Natural killer cell treated with Interleukin-12 subunit alpha and Interleukin-12 subunit beta and Interleukin-15 and Interleukin-18, amount 100 ng/mL, for 72 hours (primary cell): ENCODE measurements around the gene SCARB1. TPM values are rescaled to one million over a fixed set of nuclear protein-coding genes. Genes with fewer than 3 reads are reported as not detected.

Experiments
- ATAC-seq, 2 donors: fragments of 150-1000 bp; cut with Tn5 transposase in 1 of 2; sonication (Bioruptor Pico), chemical (Tn5 transposase) in 1 of 2; 2 replicates each; pipeline ENCODE4 v1.10.0; 2021
- DNase-seq: peaks from one replicate; pipeline ENCODE4 v3.0.0; 2022; ENCODE audit warnings: low spot score
- H3K27ac Mint-ChIP-seq, 2 donors: 1 replicate in 1 of 2; 2 replicates in 1 of 2; pipeline ENCODE4 v1.8.0; 2022; ENCODE audit warnings: mixed read lengths in 2 of 2, mild to moderate bottlenecking in 1 of 2, moderate library complexity in 1 of 2
- H3K27me3 Mint-ChIP-seq, 2 donors: 1 replicate in 1 of 2; 2 replicates in 1 of 2; pipeline ENCODE4 v1.8.0; 2022; ENCODE audit warnings: mixed read lengths in 2 of 2
- H3K36me3 Mint-ChIP-seq: one replicate; pipeline ENCODE4 v1.8.0; 2022; ENCODE audit warnings: mixed read lengths
- H3K4me1 Mint-ChIP-seq, 2 donors: 1 replicate in 1 of 2; 2 replicates in 1 of 2; pipeline ENCODE4 v1.8.0; 2022; ENCODE audit warnings: low read depth in 2 of 2, mixed read lengths in 2 of 2, mild to moderate bottlenecking in 1 of 2
- H3K4me3 Mint-ChIP-seq: one replicate; pipeline ENCODE4 v1.8.0; 2022; ENCODE audit warnings: mixed read lengths
- H3K9me3 Mint-ChIP-seq: 2 replicates; pipeline ENCODE4 v1.8.0; 2022; ENCODE audit warnings: mixed read lengths
- total RNA-seq, 2 donors: library from RNA; stranded (reverse); gene quantifications; one replicate each; pipeline ENCODE4 v1.2.3, GENCODE V29; 2022

Gene SCARB1
- total RNA-seq, 2 donors from 2014 or later, result 10.0 to 45.6 TPM

DNA sequence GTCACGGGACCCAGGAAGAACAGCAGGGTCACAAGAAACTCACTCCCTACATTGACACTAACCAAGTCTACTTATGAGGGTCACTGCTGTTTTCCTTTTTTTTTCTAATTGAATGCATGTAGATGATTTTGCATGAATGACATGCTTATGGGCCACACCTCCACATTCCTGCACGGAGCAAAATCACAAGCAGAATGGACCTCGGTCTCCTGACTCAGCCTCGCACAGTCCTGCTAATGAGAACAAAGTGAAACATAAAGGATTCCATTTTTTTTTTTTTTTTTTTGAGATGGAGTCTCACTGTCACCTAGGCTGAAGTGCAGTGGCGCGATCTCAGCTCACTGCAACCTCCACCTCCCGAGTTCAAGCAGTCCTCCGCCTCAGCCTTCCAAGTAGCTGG is 12.3 kb downstream of the SCARB1 start:
- H3K27me3 Mint-ChIP-seq, result peaks cover 0 to 3% of the 10 kb centered on the region in 2 donors
- no peak overlapping the region for H3K27ac Mint-ChIP-seq
- DNase-seq, result no peak
- ATAC-seq, result no peak
- H3K4me1 Mint-ChIP-seq, result peaks cover 18 to 36% of the 10 kb centered on the region in 2 donors
- no peaks in the 10 kb centered on the region for H3K36me3 Mint-ChIP-seq
- H3K4me3 Mint-ChIP-seq, result no peak overlapping the region
- no peaks in the 10 kb centered on the region for H3K9me3 Mint-ChIP-seq

DNA sequence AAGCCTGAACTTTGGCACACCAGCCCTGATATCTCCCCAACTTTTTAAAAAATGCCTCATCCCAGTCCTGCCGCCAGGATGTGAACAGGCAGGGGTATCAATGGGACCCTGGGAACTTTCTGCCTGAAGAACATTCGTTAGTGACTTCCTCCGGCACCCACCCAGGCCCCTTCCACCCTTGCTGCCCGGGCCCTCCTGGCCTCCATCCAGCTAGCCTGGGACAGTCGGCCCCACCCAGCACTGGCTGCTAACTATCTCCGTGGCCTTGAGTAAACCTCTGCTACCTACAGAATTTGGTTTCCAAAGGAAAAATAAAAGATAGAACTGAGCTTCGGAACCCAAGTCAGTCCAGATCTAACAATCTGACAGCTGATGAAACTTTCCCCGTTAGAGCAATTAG is 14.3 kb downstream of the SCARB1 start:
- H3K27ac Mint-ChIP-seq, result no peak overlapping the region
- H3K36me3 Mint-ChIP-seq, result no peaks in the 10 kb centered on the region

DNA sequence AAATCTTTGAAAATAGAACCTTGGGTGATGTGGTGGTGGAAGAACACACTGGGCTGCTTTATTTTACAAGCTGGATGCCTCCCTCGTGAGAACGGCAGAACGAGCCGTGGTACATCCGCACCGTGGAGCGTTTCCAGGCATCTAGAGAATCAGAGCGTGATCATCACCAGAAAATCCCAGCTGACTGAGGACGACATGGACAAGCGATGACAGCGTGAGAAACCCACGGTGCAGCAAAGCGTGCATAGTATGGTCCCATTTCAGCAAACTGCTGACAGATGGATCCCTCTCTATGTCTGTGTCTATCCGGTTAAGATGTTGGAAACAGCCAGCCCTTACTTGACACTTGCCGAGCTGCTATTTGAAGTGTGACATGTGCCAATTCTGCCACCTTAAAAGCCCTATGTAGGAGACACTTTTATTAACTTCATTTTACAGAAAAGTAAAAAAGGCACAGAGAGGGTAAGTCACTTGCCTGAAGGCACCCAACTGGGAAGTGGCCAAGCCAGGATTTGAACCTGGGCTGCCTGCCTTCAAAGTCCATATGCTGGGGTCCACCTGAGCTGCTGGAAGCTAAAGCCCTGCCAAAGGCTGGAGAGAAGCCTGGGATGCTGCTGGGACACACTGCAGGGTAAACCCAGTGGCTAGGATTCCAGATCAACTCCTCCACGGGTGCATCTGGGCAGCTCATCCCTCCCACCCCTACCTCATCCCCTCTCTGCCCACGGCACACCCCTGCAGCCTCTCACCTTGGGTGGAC is 14.9 kb downstream of the SCARB1 start:
- Mint-ChIP-seq H3K9me3 (no peaks in the 10 kb centered on the region), H3K36me3 (no peaks in the 10 kb centered on the region), H3K4me3 (no peak overlapping the region), H3K27ac (no peak overlapping the region), H3K27me3 (no peaks in the 10 kb centered on the region), H3K4me1 (peaks cover 14 to 20% of the 10 kb centered on the region in 2 donors)
- no peak for DNase-seq
- no peak for ATAC-seq

More for the DNA sequence above, 14.3 kb downstream of the SCARB1 start:
- ATAC-seq, result no peak
- Mint-ChIP-seq H3K4me3 (no peak overlapping the region), H3K4me1 (peaks cover 15 to 26% of the 10 kb centered on the region in 2 donors), H3K27me3 (no peaks in the 10 kb centered on the region), H3K9me3 (no peaks in the 10 kb centered on the region)
- no peak for DNase-seq

DNA sequence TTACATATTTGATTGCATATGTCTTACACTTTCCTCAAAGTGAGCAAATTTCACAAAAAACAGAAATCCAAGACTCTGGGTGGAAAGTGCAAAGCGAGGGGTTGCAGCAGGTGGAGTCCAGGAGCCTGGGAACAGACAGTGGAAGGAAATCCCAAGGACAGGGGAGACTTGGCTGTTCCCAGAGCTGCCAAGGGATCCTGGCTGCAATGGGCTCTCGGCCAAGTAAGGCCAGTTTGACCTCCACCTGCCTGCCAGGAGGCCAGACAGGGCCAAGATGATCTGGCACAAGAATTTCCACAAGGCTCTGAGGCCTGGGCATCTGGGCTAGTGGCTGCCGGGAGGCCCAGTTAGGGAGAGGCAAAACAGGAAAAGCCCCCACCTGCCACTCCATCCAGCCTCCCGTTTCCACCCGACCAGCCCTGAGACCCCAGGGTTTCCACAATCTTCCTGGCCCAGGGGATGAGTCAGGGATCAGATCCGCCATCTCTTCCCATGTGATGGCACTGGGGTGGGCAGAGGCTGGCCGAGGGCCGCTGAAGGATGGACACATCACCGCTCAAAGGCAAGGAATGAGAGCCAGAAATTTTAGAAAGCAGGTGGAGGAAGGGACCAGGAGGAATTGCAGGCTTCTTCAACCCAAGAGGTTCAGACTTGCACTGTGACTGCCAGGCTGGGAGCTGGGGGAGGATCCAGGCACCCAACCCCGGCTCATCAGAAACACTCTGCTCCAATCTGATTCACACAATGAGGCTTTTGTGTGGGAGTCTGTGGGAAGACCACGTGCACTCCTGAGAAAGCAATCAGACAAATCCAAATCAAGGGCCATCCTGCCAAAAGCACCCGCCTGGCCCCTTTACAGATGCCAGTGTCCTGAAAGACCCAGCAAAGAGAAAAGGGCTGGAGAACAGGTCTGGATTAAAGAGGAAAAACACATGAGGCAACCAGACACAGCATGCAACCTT is 16.3 kb downstream of the SCARB1 start:
- no peak for DNase-seq
- H3K9me3 Mint-ChIP-seq, result no peaks in the 10 kb centered on the region
- no peak overlapping the region for H3K4me3 Mint-ChIP-seq
- no peaks in the 10 kb centered on the region for H3K27me3 Mint-ChIP-seq
- ATAC-seq, result no peak
- H3K36me3 Mint-ChIP-seq, result no peaks in the 10 kb centered on the region
- H3K4me1 Mint-ChIP-seq, result peaks cover 6 to 10% of the 10 kb centered on the region in 2 donors
- H3K27ac Mint-ChIP-seq, result no peak overlapping the region

DNA sequence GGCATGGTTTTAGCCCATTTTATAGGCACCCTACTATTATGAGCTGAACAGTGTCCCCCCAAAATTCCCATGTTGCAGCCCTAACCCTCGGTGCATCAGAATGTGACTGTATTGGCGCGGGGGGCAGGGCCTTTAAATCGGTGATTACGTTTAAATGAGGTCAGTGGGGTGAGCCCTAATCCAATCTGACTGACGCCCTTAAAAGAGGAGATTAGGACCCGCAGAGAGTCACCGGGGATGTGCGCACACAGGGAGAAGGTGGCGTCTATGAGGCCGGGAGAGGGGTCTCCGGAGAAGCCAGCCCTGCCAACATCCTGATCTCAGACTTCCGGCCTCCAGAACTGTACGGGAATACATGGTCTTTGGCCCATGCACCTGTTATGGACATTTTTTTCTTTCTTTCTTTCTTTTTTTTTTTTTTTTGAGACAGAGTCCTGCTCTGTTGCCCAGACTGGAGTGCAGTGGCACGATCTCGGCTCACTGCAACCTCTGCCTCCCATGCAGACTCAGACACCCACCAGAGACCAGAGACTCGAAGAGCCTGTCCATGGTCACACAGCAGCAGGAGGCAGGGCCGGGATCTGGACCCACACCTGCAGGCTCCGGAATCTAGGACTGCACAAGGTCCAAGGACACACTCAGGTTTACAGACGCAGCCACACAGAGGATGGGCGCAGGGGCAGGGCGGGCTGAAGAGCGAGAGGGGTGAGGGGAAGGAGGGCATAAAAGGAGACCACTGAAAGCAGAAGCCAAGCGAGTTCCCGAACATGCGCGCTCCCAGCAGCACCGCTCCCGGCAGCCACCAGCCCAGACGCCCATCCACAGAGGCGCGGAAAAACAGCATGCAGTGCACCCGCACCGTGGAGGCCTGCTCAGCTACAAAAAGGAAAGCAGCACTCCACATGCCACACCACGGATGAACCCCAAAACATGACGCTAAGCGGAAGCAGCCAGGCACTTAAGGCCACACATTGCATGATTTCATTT is 19.0 kb downstream of the SCARB1 start:
- DNase-seq (no peak), ATAC-seq (no peak)
- H3K4me3 Mint-ChIP-seq, result no peak overlapping the region
- no peak overlapping the region for H3K27ac Mint-ChIP-seq
- no peaks in the 10 kb centered on the region for H3K36me3 Mint-ChIP-seq
- H3K9me3 Mint-ChIP-seq, result no peaks in the 10 kb centered on the region
- H3K27me3 Mint-ChIP-seq, result no peaks in the 10 kb centered on the region
- peaks cover 0 to 4% of the 10 kb centered on the region in 2 donors for H3K4me1 Mint-ChIP-seq

DNA sequence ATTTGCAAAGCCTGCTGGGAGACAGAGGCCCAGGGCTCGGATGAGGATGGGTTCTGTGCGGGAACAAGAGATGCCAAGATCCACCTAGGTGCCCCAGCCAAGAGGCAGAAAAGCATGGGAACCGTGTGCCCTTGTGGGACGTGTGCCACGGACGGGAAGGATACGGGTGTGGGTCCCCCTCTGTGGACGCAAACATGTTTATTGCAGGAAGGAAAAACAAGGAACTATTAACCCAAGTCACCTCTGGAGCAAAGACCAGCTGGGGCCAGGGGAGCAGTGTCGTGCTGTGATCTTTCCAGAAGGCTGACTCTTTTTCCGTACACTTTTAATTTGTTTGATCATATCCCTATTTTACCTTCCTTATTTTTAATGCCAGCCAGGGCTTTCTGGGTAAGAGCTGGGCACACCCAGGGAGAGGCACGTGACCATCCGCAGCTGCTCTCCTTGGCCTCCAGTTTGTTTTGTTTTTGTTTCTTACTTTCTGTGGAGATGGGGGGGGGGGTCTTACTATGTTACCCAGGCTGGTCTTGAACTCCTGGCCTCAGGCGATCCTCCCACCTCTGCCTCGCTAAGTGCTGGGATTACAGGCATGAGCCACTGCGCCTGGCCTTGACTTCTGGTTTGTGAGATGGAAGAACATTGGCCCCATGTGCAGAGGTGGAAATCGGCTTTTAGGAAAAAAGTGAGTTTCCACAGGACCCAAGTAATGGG is 20.7 kb downstream of the SCARB1 start:
- H3K9me3 Mint-ChIP-seq, result no peaks in the 10 kb centered on the region

DNA sequence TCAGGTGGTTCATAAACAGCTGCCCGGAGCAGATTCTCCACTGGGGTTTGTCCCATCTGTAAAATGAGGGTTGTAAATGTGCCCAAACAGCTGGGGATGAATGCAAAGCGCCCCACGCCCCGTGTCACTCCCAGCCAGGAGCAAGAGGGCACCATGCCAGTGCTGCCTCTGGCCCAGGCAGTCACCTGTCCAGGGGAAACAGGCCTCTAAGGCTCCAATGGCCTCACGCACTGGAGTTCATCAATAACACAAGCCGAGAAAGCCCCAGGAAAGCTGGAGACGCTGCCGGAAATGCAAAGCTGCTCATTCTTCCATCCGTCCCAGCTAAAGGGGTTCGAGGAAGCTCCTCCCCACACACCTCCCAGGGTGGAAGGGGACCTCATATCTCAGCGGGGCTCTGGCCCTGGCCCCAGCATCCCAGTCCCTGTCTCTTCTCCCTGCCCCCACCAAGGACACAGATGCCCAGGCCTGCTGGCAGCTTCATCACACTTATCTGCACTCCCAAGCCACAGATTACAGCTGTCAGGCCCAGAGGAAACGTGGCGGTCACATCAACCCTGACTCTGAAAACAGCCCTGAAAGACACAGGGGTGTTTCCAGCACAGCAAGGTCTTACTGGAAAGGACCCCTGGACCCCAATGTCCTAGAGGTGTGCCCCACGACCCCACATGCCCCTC is 21.5 kb downstream of the SCARB1 start:
- no peak for DNase-seq
- H3K27me3 Mint-ChIP-seq, result no peaks in the 10 kb centered on the region
- H3K9me3 Mint-ChIP-seq, result no peaks in the 10 kb centered on the region
- peaks cover 0 to 4% of the 10 kb centered on the region in 2 donors for H3K4me1 Mint-ChIP-seq
- no peak for ATAC-seq
- peak overlapping the region in 1 of 2 donors; percentile 68 for H3K27ac Mint-ChIP-seq
- H3K36me3 Mint-ChIP-seq, result no peaks in the 10 kb centered on the region
- no peak overlapping the region for H3K4me3 Mint-ChIP-seq

More for the DNA sequence above, 20.7 kb downstream of the SCARB1 start:
- no peak overlapping the region for H3K4me3 Mint-ChIP-seq
- H3K4me1 Mint-ChIP-seq, result peaks cover 0 to 4% of the 10 kb centered on the region in 2 donors
- DNase-seq (no peak), ATAC-seq (no peak)
- no peaks in the 10 kb centered on the region for H3K36me3 Mint-ChIP-seq
- H3K27ac Mint-ChIP-seq, result no peak overlapping the region
- no peaks in the 10 kb centered on the region for H3K27me3 Mint-ChIP-seq

DNA sequence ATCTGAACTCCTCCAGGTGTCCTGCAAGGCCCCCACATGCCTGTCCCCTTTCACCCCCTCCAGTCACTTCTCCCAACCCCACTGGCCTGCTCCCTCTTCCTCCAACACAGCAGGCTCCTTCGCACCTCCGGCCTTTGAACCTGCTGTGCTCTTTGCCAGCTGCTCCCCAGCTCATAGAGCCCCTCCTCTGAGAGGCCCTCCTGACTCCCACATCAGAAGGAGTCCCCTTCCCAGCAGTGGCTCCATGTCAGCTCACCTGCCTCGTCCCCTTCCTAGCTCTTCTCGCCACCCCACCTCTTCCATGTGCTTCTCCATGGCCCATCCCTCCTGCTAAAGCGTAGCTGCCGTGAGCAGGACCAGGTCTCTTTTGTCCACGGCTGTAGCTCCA is 22.1 kb downstream of the SCARB1 start:
- Mint-ChIP-seq H3K27me3 (no peaks in the 10 kb centered on the region), H3K4me3 (no peak overlapping the region), H3K4me1 (peaks cover 0 to under 1% of the 10 kb centered on the region in 2 donors), H3K27ac (peak overlapping the region in 1 of 2 donors; percentile 68), H3K36me3 (no peaks in the 10 kb centered on the region), H3K9me3 (no peaks in the 10 kb centered on the region)
- peak in 1 of 2 donors; percentile 11 for ATAC-seq
- DNase-seq, result no peak

DNA sequence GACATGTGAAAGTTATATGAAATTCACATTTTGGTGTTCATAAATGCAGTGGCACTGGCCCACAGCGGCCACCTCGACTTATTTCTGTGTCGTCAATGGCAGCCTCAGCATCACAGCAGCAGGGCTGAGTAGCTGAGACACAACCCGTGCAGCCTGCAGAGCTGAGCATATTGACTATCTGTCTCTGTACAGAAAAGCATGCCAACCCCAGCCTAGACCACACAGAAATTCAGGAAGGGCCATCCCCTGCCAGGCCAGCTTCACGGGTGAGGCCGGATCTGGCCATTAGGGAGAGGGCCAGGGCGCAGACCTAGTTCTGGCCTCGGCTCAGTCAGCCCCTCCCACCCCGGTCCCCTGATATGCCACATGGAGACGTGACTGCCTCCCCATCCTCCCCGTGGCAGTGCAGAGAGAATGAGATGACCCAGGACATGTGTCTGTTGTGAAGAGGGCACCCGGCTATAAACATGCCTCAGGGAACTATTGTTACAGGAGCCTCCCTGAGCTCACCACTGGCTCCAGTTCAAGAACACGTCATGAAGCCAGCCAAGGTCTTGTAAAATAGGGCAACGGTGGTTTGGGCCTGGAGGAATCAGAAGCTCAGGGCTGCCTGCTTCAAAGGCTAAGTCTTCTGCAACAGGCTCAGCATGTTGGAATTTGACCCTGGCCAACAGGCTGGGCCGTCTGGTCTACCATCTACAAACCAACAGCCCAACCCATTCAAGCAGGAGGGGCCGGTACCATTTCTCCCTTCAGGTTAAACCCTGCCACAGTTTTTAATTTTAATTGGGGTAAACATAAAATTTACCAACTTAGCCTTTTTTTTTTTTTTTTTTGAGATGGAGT is 25.5 kb downstream of the SCARB1 start:
- H3K27me3 Mint-ChIP-seq, result peaks cover 0 to 2% of the 10 kb centered on the region in 2 donors
- no peak overlapping the region for H3K27ac Mint-ChIP-seq
- H3K36me3 Mint-ChIP-seq, result no peaks in the 10 kb centered on the region
- no peak for ATAC-seq
- no peak overlapping the region for H3K4me3 Mint-ChIP-seq
- no peaks in the 10 kb centered on the region for H3K9me3 Mint-ChIP-seq
- DNase-seq, result no peak
- no peaks in the 10 kb centered on the region for H3K4me1 Mint-ChIP-seq

DNA sequence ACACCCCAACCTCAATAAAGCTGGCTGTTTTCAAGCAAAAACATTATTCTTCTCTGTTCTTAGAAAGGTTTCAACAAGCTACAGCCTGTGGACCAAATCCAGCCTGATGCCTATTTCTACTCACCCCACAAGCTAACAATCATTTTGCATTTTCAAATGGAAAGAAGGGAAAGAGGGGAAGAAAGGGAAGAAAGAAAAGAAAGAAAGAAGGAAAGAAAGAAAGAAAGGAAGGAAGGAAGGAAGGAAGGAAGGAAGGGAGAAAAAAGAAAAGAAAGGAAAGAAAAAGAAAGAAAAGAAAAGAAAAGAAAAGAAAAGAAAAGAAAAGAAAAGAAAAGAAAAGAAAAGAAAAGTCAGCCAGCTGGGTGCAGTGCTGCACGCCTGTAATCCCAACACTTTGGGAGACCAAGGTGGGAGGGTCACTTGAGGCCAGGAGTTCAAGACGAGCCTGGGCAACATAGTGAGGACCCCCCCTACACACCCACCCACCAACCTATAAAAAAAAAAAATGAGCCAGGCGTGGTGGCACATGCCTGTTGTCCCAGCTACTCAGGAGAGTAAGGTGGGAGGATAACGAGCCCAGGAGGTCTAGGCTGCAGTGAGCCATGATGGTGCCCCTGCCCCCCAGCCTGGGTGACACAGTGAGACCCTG is 26.3 kb downstream of the SCARB1 start:
- Mint-ChIP-seq H3K4me3 (no peak overlapping the region), H3K27me3 (peaks cover 0 to 2% of the 10 kb centered on the region in 2 donors), H3K36me3 (no peaks in the 10 kb centered on the region), H3K4me1 (no peaks in the 10 kb centered on the region), H3K27ac (no peak overlapping the region), H3K9me3 (no peaks in the 10 kb centered on the region)
- DNase-seq, result no peak
- ATAC-seq, result no peak

DNA sequence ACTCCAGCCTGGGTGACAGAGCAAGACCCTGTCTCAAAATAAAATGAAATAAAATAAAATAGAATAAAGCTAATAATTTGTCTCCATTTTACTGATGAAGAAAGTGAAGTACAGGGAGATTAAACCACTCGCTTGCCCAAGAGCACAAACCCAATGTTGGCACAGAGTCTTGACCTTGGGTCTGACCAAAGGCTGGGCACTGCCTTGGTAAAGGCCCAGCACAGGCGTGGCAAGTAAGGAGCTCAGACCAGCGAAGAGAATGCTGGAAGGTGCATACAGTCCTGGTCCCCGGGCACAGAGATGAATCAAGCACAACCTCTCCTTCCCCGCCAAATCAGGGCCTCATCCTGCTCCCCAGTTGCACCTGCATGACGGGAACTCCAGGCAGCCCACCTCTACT is 26.9 kb downstream of the SCARB1 start:
- ATAC-seq (no peak), DNase-seq (no peak)
- no peaks in the 10 kb centered on the region for H3K4me1 Mint-ChIP-seq
- no peaks in the 10 kb centered on the region for H3K9me3 Mint-ChIP-seq
- H3K36me3 Mint-ChIP-seq, result no peaks in the 10 kb centered on the region
- no peak overlapping the region for H3K27ac Mint-ChIP-seq
- no peak overlapping the region for H3K4me3 Mint-ChIP-seq
- peaks cover 0 to 2% of the 10 kb centered on the region in 2 donors for H3K27me3 Mint-ChIP-seq
